Mammary epithelial cell (primary cell): Measurements from ENCODE around the gene TRIO.

Experiments used
- CTCF ChIP-seq, 2 donors: IDR thresholded peaks in 1 of 2; conservative IDR thresholded peaks in 1 of 2; 2 replicates each; pipeline ENCODE4 v1.5.1; 2011 to 2012; ENCODE audit warnings: inconsistent platforms in 2 of 2, low read length in 2 of 2, mild to moderate bottlenecking in 2 of 2, control low read depth in 1 of 2, low read depth in 1 of 2; ENCODE audit not compliant: insufficient read depth in 1 of 2; ENCODE audit errors: extremely low read depth in 1 of 2
- EZH2 ChIP-seq: IDR thresholded peaks from 2 replicates; pipeline ENCODE4 v1.6.1; 2012; ENCODE audit warnings: low read length, inconsistent platforms, borderline replicate concordance

GRCh38 chr5:14309878-14310531 lies 166.9 kb downstream of the TRIO start:
- TF ChIP-seq CTCF (conservative IDR thresholded peaks at IDR 0.05 in 1 of 2, IDR thresholded peaks at IDR 0.05 in 1 of 2; ENCODE audit: extremely low read depth in 1 of 2, insufficient read depth in 1 of 2, low read depth in 1 of 2, low read length in 2 of 2) (no peak), EZH2 (no peak)
